SW480 (cell line): Measurements from ENCODE around the gene CAMTA1.

Source experiments
- DNase-seq: peaks from one replicate; pipeline ENCODE4 v3.0.0-alpha.2; 2016; ENCODE audit warnings: low spot score

Gene CAMTA1

GRCh38 chr1:7558481-7558880, 773.2 kb downstream of the CAMTA1 start:
- no peak for DNase-seq

- DNase-seq: no peak
Measured at GRCh38 chr1:7558921-7559869, 773.9 kb downstream of the CAMTA1 start.

GRCh38 chr1:7560128-7560527, 774.9 kb downstream of the CAMTA1 start:
- DNase-seq: no peak

- no peak for DNase-seq
Measured at GRCh38 chr1:7560601-7561181, 775.4 kb downstream of the CAMTA1 start.

- DNase-seq: peak; percentile 17
Measured at GRCh38 chr1:7561331-7561921, 776.2 kb downstream of the CAMTA1 start.

GRCh38 chr1:7561936-7562728, 776.9 kb downstream of the CAMTA1 start:
- DNase-seq: no peak

- no peak for DNase-seq
Measured at GRCh38 chr1:7562729-7563605, 777.7 kb downstream of the CAMTA1 start.

GRCh38 chr1:7564137-7564536, 778.9 kb downstream of the CAMTA1 start:
- DNase-seq: no peak

- no peak for DNase-seq
Measured at GRCh38 chr1:7565099-7565750, 780.0 kb downstream of the CAMTA1 start.

GRCh38 chr1:7566417-7567375, 781.4 kb downstream of the CAMTA1 start:
- no peak for DNase-seq

GRCh38 chr1:7567376-7567775, 782.1 kb downstream of the CAMTA1 start:
- DNase-seq: no peak

- no peak for DNase-seq
Measured at GRCh38 chr1:7568053-7568452, 782.8 kb downstream of the CAMTA1 start.

GRCh38 chr1:7568901-7569524, 783.8 kb downstream of the CAMTA1 start:
- DNase-seq: no peak

- no peak for DNase-seq
Measured at GRCh38 chr1:7570311-7570710, 785.1 kb downstream of the CAMTA1 start.

GRCh38 chr1:7572654-7573152, 787.4 kb downstream of the CAMTA1 start:
- no peak for DNase-seq

GRCh38 chr1:7573481-7573880, 788.2 kb downstream of the CAMTA1 start:
- no peak for DNase-seq

GRCh38 chr1:7574121-7575040, 789.1 kb downstream of the CAMTA1 start:
- no peak for DNase-seq

GRCh38 chr1:7575041-7575400, 789.8 kb downstream of the CAMTA1 start:
- no peak for DNase-seq
